ENCODE data around the gene FILIP1. TPM values are rescaled to one million over a fixed set of nuclear protein-coding genes. Genes with fewer than 3 reads are reported as not detected.

Gene FILIP1
- total RNA-seq, 5 donors from 2014 or later (not counting 1 experiment from before 2014, with no cell fraction given): 0.07 to 0.09 TPM; not detected in 3

GRCh38 chr6:75472885-75473284, 20.7 kb downstream of the FILIP1 start:
- ChIA-PET CTCF (no interaction called here), POLR2A (no interaction called here)
- Histone ChIP-seq H3K36me3 (ENCODE audit: control insufficient read depth in 2 of 2, extremely low read depth in 1 of 2, insufficient read depth in 1 of 2, low read length in 1 of 2) (no peaks in the 10 kb centered on the region), H3K27me3 (replicated peaks in 1 of 2; ENCODE audit: control insufficient read depth in 2 of 2, extremely low read depth in 1 of 2, insufficient read depth in 2 of 2, low read length in 1 of 2) (no peaks in the 10 kb centered on the region), H3K9me3 (no peaks in the 10 kb centered on the region), H3K4me1 (ENCODE audit: control insufficient read depth in 1 of 2, extremely low read depth in 1 of 2, insufficient read depth in 2 of 2, low read length in 2 of 2) (no peaks in the 10 kb centered on the region), H3K27ac (ENCODE audit: low read length) (no peak overlapping the region), H3K4me3 (ENCODE audit: control insufficient read depth in 1 of 2, extremely low read depth in 1 of 2, low read length in 1 of 2) (no peak overlapping the region)
- DNase-seq: no peak
- Mint-ChIP-seq H3K4me3 (no peak overlapping the region), H3K36me3 (no peaks in the 10 kb centered on the region), H3K4me1 (no peaks in the 10 kb centered on the region), H3K27ac (no peak overlapping the region), H3K9me3 (no peaks in the 10 kb centered on the region), H3K27me3 (peaks cover 13 to 19% of the 10 kb centered on the region in 2 donors)
- no peak for ATAC-seq (replicated peaks in 1 of 4)
- no CpG with 5 or more reads among the region's 1 CpG for WGBS (ENCODE audit: insufficient coverage)

GRCh38 chr6:75467966-75468365, 25.6 kb downstream of the FILIP1 start:
- Mint-ChIP-seq H3K27ac (no peak overlapping the region), H3K36me3 (no peaks in the 10 kb centered on the region), H3K9me3 (peaks cover 0 to 8% (median 0%) of the 10 kb centered on the region in 3 donors), H3K4me3 (no peak overlapping the region), H3K27me3 (peaks cover 8 to 20% of the 10 kb centered on the region in 2 donors), H3K4me1 (no peaks in the 10 kb centered on the region)
- no peak for ATAC-seq (replicated peaks in 1 of 4)
- no peak overlapping the region for H3K4me3 ChIP-seq (ENCODE audit: control insufficient read depth in 1 of 2, extremely low read depth in 1 of 2, low read length in 1 of 2)
- H3K36me3 ChIP-seq (ENCODE audit: control insufficient read depth in 2 of 2, extremely low read depth in 1 of 2, insufficient read depth in 1 of 2, low read length in 1 of 2): no peaks in the 10 kb centered on the region
- H3K4me1 ChIP-seq (ENCODE audit: control insufficient read depth in 1 of 2, extremely low read depth in 1 of 2, insufficient read depth in 2 of 2, low read length in 2 of 2): no peaks in the 10 kb centered on the region
- POLR2A ChIA-PET: no interaction called here
- H3K27ac ChIP-seq (ENCODE audit: low read length): no peak overlapping the region
- H3K27me3 ChIP-seq (replicated peaks in 1 of 2; ENCODE audit: control insufficient read depth in 2 of 2, extremely low read depth in 1 of 2, insufficient read depth in 2 of 2, low read length in 1 of 2): no peaks in the 10 kb centered on the region
- no peak for DNase-seq
- CTCF ChIA-PET: no interaction called here
- 38% methylated on average over 1 of the region's 3 CpGs for WGBS (ENCODE audit: insufficient coverage)
- H3K9me3 ChIP-seq: no peaks in the 10 kb centered on the region

- Mint-ChIP-seq H3K4me1 (no peaks in the 10 kb centered on the region), H3K27ac (no peak overlapping the region), H3K4me3 (no peak overlapping the region), H3K9me3 (peaks cover 0 to 8% (median 0%) of the 10 kb centered on the region in 3 donors), H3K36me3 (no peaks in the 10 kb centered on the region), H3K27me3 (peaks cover 8 to 17% of the 10 kb centered on the region in 2 donors)
- WGBS (ENCODE audit: insufficient coverage): no CpG with 5 or more reads among the region's 4 CpGs
- Histone ChIP-seq H3K36me3 (ENCODE audit: control insufficient read depth in 2 of 2, extremely low read depth in 1 of 2, insufficient read depth in 1 of 2, low read length in 1 of 2) (no peaks in the 10 kb centered on the region), H3K4me3 (ENCODE audit: control insufficient read depth in 1 of 2, extremely low read depth in 1 of 2, low read length in 1 of 2) (no peak overlapping the region), H3K9me3 (no peaks in the 10 kb centered on the region), H3K4me1 (ENCODE audit: control insufficient read depth in 1 of 2, extremely low read depth in 1 of 2, insufficient read depth in 2 of 2, low read length in 2 of 2) (no peaks in the 10 kb centered on the region), H3K27me3 (replicated peaks in 1 of 2; ENCODE audit: control insufficient read depth in 2 of 2, extremely low read depth in 1 of 2, insufficient read depth in 2 of 2, low read length in 1 of 2) (no peaks in the 10 kb centered on the region), H3K27ac (ENCODE audit: low read length) (no peak overlapping the region)
- CTCF ChIA-PET: no interaction called here
- POLR2A ChIA-PET: no interaction called here
- ATAC-seq (replicated peaks in 1 of 4): no peak
- no peak for DNase-seq
Measured at GRCh38 chr6:75467284-75467683, 26.3 kb downstream of the FILIP1 start.

GRCh38 chr6:75466636-75467035, 27.0 kb downstream of the FILIP1 start:
- WGBS (ENCODE audit: insufficient coverage): no CpG with 5 or more reads among the region's 1 CpG
- H3K4me3 Mint-ChIP-seq: no peak overlapping the region
- CTCF ChIA-PET: interaction anchor here in 1 of 2 donors (0.5 kb wide), 1 partner anchor 967 kb away, joined by 4 read pairs; no protein-coding TSS in a partner anchor
- no peak overlapping the region for H3K27ac Mint-ChIP-seq
- ATAC-seq (replicated peaks in 1 of 4) (no peak), DNase-seq (no peak)
- H3K27me3 Mint-ChIP-seq: peaks cover 6 to 17% of the 10 kb centered on the region in 2 donors
- H3K4me1 Mint-ChIP-seq: no peaks in the 10 kb centered on the region
- Histone ChIP-seq H3K36me3 (ENCODE audit: control insufficient read depth in 2 of 2, extremely low read depth in 1 of 2, insufficient read depth in 1 of 2, low read length in 1 of 2) (no peaks in the 10 kb centered on the region), H3K4me3 (ENCODE audit: control insufficient read depth in 1 of 2, extremely low read depth in 1 of 2, low read length in 1 of 2) (no peak overlapping the region), H3K9me3 (no peaks in the 10 kb centered on the region), H3K27ac (ENCODE audit: low read length) (no peak overlapping the region), H3K27me3 (replicated peaks in 1 of 2; ENCODE audit: control insufficient read depth in 2 of 2, extremely low read depth in 1 of 2, insufficient read depth in 2 of 2, low read length in 1 of 2) (no peaks in the 10 kb centered on the region), H3K4me1 (ENCODE audit: control insufficient read depth in 1 of 2, extremely low read depth in 1 of 2, insufficient read depth in 2 of 2, low read length in 2 of 2) (no peaks in the 10 kb centered on the region)
- POLR2A ChIA-PET: no interaction called here
- H3K9me3 Mint-ChIP-seq: peaks cover 0 to 8% (median 0%) of the 10 kb centered on the region in 3 donors
- H3K36me3 Mint-ChIP-seq: no peaks in the 10 kb centered on the region

GRCh38 chr6:75463908-75464307, 29.7 kb downstream of the FILIP1 start:
- CTCF ChIA-PET: no interaction called here

GRCh38 chr6:75463061-75463460, 30.5 kb downstream of the FILIP1 start:
- CTCF ChIA-PET: no interaction called here
- H3K4me1 Mint-ChIP-seq: no peaks in the 10 kb centered on the region

More at GRCh38 chr6:75463908-75464307, 29.7 kb downstream of the FILIP1 start:
- Histone ChIP-seq H3K4me1 (ENCODE audit: control insufficient read depth in 1 of 2, extremely low read depth in 1 of 2, insufficient read depth in 2 of 2, low read length in 2 of 2) (no peaks in the 10 kb centered on the region), H3K4me3 (ENCODE audit: control insufficient read depth in 1 of 2, extremely low read depth in 1 of 2, low read length in 1 of 2) (no peak overlapping the region), H3K9me3 (no peaks in the 10 kb centered on the region), H3K27me3 (replicated peaks in 1 of 2; ENCODE audit: control insufficient read depth in 2 of 2, extremely low read depth in 1 of 2, insufficient read depth in 2 of 2, low read length in 1 of 2) (no peaks in the 10 kb centered on the region), H3K27ac (ENCODE audit: low read length) (no peak overlapping the region), H3K36me3 (ENCODE audit: control insufficient read depth in 2 of 2, extremely low read depth in 1 of 2, insufficient read depth in 1 of 2, low read length in 1 of 2) (no peaks in the 10 kb centered on the region)
- H3K36me3 Mint-ChIP-seq: no peaks in the 10 kb centered on the region
- H3K27ac Mint-ChIP-seq: no peak overlapping the region
- 20% methylated on average over 1 of the region's 1 CpG for WGBS (ENCODE audit: insufficient coverage)
- ATAC-seq (replicated peaks in 1 of 4) (no peak), DNase-seq (no peak)
- H3K9me3 Mint-ChIP-seq: peaks cover 0 to 8% (median 0%) of the 10 kb centered on the region in 3 donors
- POLR2A ChIA-PET: no interaction called here
- H3K27me3 Mint-ChIP-seq: peaks cover 0 to 11% of the 10 kb centered on the region in 2 donors
- no peaks in the 10 kb centered on the region for H3K4me1 Mint-ChIP-seq
- no peak overlapping the region for H3K4me3 Mint-ChIP-seq

GRCh38 chr6:75460681-75461080, 32.9 kb downstream of the FILIP1 start:
- Mint-ChIP-seq H3K4me3 (no peak overlapping the region), H3K27me3 (peaks cover 0 to under 1% of the 10 kb centered on the region in 2 donors), H3K9me3 (no peaks in the 10 kb centered on the region), H3K27ac (no peak overlapping the region), H3K4me1 (no peaks in the 10 kb centered on the region), H3K36me3 (no peaks in the 10 kb centered on the region)
- Histone ChIP-seq H3K9me3 (no peaks in the 10 kb centered on the region), H3K4me1 (ENCODE audit: control insufficient read depth in 1 of 2, extremely low read depth in 1 of 2, insufficient read depth in 2 of 2, low read length in 2 of 2) (no peaks in the 10 kb centered on the region), H3K36me3 (ENCODE audit: control insufficient read depth in 2 of 2, extremely low read depth in 1 of 2, insufficient read depth in 1 of 2, low read length in 1 of 2) (no peaks in the 10 kb centered on the region), H3K27me3 (replicated peaks in 1 of 2; ENCODE audit: control insufficient read depth in 2 of 2, extremely low read depth in 1 of 2, insufficient read depth in 2 of 2, low read length in 1 of 2) (no peaks in the 10 kb centered on the region), H3K27ac (ENCODE audit: low read length) (no peak overlapping the region), H3K4me3 (ENCODE audit: control insufficient read depth in 1 of 2, extremely low read depth in 1 of 2, low read length in 1 of 2) (no peak overlapping the region)
- WGBS (ENCODE audit: insufficient coverage): no CpG with 5 or more reads among the region's 2 CpGs
- no peak for DNase-seq
- ATAC-seq (replicated peaks in 1 of 4): no peak
- ChIA-PET CTCF (no interaction called here), POLR2A (no interaction called here)

More at GRCh38 chr6:75463061-75463460, 30.5 kb downstream of the FILIP1 start:
- DNase-seq: no peak
- Histone ChIP-seq H3K36me3 (ENCODE audit: control insufficient read depth in 2 of 2, extremely low read depth in 1 of 2, insufficient read depth in 1 of 2, low read length in 1 of 2) (no peaks in the 10 kb centered on the region), H3K27ac (ENCODE audit: low read length) (no peak overlapping the region), H3K4me1 (ENCODE audit: control insufficient read depth in 1 of 2, extremely low read depth in 1 of 2, insufficient read depth in 2 of 2, low read length in 2 of 2) (no peaks in the 10 kb centered on the region), H3K9me3 (no peaks in the 10 kb centered on the region), H3K27me3 (replicated peaks in 1 of 2; ENCODE audit: control insufficient read depth in 2 of 2, extremely low read depth in 1 of 2, insufficient read depth in 2 of 2, low read length in 1 of 2) (no peaks in the 10 kb centered on the region), H3K4me3 (ENCODE audit: control insufficient read depth in 1 of 2, extremely low read depth in 1 of 2, low read length in 1 of 2) (no peak overlapping the region)
- no peak overlapping the region for H3K27ac Mint-ChIP-seq
- H3K4me3 Mint-ChIP-seq: no peak overlapping the region
- no CpG with 5 or more reads among the region's 5 CpGs for WGBS (ENCODE audit: insufficient coverage)
- H3K36me3 Mint-ChIP-seq: no peaks in the 10 kb centered on the region
- no peak for ATAC-seq (replicated peaks in 1 of 4)
- POLR2A ChIA-PET: no interaction called here
- peaks cover 0 to 8% (median 0%) of the 10 kb centered on the region in 3 donors for H3K9me3 Mint-ChIP-seq
- peaks cover 0 to 11% of the 10 kb centered on the region in 2 donors for H3K27me3 Mint-ChIP-seq

All from T-cell (primary cell).